Retina (tissue), 1 donor: Measurements from ENCODE around the gene ACO2.
"Not testable (repeated sequence)": the region's sequence is repeated elsewhere in the genome, so short reads cannot be mapped to it uniquely, and the experiment has no call there.

Experiments used
- DNase-seq: peaks from one replicate; pipeline ENCODE4 v3.0.0-alpha.2; 2016

Gene ACO2

DNA sequence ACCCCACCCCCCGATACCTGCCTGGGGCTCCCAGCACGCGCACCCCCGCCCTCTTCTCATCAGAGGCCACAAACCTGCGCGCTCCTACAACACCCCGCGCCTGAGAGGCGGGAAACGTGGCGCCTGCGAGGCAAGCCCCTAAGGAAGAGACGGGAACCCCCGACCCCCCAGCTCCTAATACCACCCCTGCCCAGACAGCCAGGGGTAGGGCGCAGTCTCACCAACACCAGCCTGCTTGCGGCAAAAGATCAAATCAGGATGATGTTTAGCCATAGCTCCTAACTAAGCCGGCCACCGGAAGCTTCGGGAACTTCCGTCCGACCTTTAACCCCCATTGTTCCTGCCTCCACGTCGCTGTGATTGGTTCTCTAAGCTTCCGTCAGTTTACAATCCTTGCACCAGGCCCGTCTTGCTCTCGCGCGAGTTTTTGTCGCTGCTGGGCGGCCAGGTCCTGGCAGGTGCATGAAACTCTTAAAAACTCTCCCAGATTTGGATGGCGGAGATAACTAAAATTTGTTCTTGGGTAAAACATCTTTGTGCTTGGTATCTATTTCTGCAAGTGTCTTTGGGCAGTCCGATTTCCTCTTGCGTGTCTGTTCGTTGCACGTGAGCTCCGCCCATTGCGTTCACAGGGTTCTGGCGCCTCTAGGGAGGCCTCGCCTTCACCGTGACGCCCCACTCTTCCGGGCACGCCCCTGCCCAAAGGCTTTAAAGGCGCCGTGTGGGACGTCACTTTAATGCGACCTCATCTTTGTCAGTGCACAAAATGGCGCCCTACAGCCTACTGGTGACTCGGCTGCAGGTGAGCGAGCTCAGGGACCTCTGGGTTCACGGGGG is at the start of gene ACO2, which contains the start of gene PHF5A:
ACO2 (plus strand) TSS at position 737 of the 837 bp plus-strand sequence; CDS start at position 767, 30 bp downstream.
PHF5A (minus strand) TSS at position 312 of the 837 bp plus-strand sequence; CDS start at position 273, 39 bp downstream.
- peak; percentile 100 for DNase-seq

DNA sequence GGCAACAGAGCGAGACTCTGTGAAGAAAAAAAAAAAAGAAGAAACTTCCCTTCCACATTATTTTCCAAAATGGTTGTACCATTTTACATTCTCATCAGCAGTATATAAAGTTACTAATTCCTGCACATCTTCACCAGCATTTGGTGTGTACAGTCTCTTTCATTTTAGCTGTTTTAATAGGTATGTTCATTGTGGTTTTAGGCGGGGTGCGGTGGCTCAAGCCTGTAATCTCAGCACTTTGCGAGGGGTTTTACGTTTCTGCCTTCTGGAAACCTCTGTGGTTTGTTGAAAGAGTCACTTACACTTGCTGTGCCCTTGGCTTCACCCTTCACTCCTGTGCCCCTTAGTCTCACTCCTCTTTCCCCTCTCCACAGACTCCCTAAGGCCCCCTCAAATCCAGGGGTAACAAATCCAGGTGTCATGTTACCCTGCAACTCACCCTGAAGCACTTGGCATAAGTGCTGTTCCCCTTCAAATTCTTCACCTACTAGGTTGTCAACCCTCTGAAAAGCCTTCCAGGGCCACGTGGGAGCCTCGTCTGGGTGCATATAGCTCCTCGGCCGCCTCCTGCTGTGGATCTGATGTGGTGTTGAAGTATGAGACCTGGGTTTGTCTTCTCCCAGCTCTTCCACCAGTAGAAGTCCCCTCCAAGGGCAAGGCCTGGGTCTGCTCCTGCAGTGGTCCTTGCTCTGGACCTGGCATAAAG is 43.1 kb upstream of the ACO2 start:
- DNase-seq: no peak

DNA sequence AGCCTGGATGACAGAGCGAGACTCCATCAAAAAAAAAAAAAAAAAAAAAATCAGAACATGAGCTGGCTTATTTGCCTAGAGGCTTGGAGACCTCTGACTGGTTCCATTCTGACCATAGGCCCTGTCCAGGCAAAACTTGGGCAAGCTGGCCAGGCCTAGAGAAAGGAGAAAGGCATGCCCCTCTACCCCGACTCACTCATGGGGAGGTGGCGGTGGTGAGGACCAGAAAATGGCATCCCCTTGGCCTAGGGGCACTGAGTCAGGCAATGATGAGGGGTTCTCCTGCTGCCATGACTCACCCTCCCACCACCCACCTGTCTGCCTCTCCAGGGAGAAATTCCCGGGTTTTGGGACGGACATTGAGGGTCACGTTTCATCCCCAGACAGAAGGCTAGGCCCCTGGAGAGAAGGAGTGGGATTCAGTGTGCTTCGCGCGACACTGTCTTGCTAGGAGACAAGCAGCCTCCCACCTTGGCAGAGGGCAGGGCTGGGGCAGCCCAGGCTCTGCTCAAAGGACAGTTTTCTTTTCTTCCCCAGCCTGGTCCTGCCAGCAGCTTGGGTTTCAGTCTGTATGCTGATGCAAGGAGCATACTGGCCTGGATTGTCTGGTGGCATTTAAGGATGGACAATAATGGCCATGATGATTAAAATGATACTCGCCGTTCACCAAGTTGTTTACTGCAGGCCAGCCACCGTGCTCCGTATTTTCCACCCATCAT is 39.5 kb upstream of the ACO2 start:
- DNase-seq: no peak

DNA sequence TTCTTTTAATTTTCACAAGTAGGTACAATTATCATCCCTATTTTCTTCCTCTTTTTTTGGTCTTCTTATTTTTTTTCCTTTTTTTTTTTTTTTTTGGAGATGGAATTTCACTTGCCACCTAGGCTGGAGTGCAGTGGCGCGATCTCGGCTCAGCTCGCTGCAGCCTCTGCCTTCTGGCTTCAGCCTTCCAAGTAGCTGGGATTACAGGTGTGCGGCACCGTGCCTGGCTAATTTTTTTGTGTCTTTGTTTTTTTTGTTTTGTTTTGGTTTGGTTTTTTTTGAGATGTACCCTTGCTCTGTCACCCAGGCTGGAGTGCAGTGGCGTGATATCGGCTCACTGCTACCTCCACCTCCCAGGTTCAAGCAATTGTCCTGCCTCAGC is 39.0 kb upstream of the ACO2 start:
- DNase-seq: no peak

DNA sequence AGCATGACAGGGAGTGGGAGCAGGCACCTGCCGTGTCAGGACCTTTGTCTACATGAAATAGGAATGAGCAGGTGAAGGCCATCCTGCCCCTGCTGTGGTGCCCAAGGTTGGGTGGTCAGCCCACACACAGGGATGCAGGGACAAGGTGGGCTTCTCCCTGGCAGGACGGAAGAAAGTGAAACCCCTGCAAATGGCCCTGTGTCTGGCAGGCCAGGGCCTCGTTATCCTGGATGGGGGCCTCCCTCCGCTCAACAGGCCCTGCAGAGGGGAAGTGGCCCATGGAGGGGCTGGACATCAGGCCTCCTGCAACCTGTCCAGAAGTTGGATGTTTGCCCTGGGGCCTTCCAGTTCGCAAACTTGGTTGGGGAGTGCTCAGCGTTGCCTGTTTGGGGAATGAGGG is 37.3 kb upstream of the ACO2 start:
- DNase-seq: no peak

DNA sequence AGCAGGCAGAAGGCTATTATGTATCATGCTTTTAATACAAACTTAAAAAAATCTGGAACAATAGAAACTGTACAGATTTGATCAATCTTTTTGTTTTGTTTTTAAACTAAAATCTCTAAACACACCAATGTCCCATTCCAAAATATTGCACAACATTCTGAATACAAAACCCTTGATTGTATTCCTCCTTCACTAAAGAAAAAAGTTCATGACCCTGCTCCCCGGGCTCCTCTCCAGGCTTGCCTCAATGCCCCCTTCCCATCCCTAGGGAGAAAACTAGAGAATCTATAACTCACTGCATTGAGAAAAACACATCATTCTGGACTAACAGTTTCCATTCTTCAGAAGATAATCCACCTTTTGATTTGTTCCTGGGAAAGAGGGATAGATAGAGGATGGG is 35.4 kb upstream of the ACO2 start:
- DNase-seq: not testable (repeated sequence)

DNA sequence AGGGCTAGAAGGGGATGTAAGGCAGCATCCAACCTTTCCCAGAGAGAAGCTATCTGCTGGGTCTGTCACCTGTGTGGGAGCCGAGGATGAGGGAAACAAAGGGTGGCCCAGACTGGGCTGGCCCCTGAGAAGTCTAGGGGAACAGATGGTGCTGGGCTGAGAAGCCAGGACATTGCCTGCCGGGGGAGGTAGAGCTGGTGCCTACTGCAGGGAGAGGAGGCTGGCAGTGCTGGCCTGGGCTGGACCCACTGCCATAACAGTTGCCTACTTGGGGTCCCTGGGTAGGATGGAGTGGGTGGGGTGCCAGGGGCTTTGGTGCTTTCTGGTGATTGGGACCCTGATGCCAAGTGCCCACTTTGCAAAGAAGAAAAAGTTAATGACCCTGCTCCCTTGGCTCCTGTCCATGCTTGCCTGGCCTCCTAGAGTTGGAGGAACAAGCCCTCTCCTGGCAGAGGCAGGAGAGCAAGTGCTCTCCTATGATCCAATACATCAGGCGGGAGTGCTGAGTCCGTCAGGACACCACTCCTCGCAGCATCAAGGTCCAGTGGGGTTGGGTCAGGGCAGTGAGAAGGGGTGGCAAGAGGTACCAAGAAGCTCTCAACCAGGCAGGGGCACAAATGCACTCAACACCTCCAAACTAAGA is 34.4 kb upstream of the ACO2 start:
- DNase-seq: not testable (repeated sequence)

DNA sequence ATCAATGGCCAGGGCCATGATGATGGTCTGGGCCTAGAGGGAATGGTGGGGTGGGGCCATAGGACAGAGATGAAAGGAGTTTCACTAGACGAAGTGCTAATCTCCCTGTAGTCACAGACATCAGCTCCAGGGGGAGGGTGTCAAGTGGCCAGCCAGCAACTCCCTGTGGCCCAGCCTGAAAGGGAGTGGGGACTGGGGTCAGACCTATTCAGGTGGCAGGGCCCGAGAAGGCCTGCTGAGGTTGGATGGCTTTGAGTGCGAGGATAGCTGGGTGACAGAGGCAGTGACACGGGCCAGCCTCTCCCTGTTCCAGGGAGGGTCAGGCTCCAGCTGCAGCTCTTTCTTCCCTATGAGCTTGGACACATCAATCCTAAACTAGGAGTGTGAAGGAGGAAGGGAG is 33.4 kb upstream of the ACO2 start:
- DNase-seq: no peak

DNA sequence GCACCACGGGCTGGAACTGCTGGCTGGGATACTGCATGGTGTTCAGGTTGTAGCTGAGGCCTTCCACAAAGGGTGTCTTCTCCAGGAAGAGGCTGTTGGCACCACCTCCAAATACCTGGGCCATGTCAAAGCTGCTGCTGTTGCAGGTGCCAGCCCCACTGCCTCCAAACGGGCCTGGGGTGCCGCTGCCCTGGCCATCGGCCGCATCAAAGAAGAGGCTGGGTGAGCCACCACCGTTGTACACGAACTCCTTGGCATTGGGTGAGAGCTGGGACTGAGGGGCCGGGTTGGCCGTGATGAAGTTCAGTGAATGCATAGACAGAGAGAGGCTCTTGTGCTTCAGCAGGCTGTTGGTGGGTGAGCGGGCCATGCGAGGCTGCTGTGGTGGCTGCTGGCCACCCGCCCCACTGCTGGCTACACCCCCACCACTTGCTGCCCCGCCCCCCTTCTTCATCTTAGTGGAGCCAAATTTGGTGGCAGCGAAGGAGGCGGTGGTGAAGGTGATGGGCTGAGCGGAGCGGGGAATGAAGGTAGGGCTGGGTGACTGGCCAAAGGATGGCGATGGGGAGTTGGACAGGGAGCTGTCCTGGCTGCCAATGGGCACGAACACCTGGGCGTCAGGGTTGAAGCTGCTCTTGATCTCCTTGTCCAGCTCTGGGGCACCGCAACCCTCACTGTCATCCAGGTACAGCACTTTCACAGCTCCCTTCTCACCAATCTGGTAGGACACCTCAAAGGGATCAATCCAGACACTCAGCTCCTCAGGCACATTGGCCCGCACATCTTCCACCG is 32.4 kb upstream of the ACO2 start:
- no peak for DNase-seq

DNA sequence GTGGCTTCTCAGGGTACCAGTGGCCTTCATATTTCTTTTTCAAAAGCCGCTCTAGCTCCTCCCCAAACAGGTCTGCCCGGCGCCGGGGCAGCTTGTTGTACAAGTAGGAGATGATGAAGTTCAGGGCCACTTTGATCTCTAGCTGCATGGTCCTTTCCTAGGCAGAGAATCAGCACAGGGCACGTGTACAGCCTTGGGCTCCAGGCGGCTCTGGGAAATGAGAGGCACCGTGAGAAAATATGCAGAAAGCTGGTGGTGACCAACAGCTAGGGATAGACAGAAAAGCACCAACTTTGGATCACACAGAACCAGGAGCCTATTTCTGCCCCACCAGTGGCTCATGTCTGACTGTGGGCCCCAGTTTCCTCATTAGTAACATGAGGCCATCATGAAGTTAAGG is 31.7 kb upstream of the ACO2 start:
- DNase-seq: no peak

DNA sequence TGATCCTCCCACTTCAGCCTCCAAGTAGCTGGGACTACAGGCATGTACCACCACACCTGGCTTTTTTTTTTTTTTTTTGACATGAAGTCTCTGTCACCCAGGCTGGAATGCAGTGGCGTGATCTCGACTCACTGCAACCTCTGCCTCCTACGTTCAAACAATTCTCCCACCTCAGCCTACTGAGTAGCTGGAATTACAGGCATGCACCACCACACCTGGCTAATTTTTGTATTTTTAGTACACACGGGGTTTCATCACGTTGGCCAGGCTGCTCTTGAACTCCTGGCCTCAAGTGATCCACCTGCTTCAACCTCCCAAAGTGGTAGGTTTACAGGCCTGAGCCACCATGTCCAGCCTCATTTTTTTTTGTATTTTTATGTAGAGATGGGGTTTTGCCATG is 28.4 kb upstream of the ACO2 start:
- DNase-seq: not testable (repeated sequence)

DNA sequence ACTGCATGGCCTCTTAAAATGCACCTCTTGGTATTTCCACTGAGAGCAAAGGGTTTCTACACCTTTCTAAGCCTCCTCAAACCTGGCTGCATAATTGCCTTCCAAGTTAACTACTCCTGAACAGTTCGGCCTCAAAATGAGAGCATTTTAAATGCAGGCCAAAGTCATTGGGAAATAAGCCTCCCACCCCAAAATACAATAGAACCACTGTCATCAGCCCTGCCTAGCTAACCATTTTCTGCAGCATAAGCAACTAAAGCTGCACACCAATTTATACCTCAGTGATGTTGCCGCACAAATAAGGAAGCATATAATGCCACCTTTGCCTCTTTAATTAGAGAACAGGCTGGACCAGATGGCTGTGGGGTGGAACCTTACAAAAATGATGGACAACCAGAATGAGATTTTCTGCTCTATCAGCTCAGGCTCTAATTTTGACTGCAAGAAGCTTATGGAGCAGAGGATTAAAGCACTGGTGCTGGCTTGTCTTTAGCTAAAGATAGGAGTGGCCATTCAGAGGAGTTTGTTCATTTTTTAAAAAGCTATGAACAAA is 26.6 kb upstream of the ACO2 start:
- DNase-seq: no peak

DNA sequence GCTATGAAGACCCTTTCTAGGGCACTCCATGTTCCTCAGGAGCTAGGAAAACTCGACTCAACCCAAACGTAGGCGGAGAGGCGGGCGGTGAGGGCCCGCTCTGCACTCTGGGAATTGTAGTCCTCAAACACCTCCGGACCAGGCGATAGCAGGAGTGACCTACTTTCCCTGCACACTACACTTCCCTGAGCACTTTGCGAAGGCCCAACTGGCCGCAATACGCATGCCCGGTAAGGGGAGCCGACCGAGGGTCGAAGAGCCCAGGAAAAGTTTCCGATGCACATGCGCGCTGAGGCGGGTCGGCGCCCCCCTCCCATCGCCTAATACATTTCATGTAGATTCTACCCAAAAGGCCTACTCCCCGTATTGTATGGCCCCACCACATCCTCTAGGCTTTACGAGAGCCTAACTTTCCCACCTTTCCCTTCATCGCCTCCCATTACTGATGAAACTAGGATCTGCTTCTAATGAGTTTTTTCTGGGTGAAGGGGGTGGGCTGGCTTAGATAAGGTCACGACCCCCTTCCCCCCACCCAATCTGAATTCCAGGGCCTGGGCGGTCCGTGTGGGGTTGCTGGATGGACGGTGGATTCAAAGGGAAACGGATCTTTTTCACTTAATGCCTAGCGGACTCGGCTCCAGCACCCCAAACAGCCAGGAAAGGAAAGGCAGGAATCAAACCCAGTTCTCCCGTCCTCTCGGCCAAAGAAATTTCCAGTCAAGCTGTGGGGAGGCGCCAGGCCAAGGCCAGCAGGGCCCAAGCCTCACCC is 24.4 kb upstream of the ACO2 start:
- peak; percentile 95 for DNase-seq

DNA sequence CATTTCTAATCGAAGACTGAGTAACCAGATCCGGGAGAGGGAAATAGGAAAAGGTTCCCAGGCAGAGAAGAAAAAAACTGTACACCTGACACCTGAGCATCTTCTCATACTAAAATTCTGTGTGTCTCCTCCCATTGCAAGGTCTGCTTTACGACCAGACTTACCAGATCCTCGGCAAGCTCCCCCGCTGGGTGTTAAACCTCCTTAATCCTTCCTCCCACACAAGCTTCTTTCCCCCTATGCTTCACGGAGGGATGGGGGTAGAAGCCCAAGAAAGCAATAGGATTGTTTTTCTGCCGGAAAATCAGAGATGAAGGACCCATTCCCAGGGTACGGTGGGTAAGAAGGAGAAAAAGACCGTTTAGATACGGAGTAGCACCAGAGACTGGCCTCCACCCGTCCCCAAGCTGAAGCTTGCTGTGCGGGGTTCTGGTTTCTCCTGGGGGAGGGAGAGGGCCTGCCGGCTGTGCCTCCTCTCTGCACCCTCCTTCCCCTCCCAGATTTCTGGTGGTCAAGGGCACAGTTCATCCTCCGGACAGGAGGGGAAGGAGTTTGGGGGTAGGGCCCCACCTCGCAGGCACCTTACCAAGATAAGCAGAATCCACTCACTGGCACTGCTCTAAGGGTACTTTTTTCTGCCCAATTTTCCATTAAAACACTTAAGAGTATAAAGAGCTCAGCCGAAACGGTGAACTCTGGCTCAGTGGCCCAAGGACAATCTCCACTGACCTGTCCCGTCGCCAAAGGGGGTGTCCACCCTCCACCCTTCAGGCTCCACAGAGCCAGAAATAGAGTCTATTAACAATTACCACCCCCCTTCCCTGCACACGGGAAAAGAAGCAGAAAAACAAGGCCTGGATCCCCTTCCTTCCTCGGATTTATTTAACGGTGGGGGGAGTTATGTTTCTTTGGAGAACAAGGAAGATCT is 23.5 kb upstream of the ACO2 start:
- peak; percentile 61 for DNase-seq

DNA sequence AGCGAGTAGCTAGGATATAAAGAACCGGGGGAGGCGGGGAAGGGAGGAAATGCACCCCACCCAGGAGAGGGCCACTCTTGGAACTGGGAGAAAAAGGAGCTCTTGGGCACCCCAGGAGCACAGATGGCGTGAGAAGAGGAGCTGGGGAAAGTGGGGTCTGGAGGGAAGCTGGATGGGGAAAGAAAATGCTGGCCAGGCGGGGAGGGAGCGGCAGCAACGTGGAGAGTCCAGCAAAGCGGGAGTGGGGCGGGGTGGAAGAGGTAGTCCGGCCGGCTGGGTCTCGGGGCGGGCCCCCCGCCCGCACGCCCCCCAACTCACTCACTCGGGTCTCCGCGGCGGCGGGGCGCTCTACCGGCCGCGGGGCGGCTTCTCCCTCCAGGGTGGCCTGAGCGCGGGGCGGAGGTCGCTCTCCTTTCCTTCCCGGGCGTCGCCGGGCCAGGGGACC is 22.8 kb upstream of the ACO2 start:
- peak; percentile 56 for DNase-seq

DNA sequence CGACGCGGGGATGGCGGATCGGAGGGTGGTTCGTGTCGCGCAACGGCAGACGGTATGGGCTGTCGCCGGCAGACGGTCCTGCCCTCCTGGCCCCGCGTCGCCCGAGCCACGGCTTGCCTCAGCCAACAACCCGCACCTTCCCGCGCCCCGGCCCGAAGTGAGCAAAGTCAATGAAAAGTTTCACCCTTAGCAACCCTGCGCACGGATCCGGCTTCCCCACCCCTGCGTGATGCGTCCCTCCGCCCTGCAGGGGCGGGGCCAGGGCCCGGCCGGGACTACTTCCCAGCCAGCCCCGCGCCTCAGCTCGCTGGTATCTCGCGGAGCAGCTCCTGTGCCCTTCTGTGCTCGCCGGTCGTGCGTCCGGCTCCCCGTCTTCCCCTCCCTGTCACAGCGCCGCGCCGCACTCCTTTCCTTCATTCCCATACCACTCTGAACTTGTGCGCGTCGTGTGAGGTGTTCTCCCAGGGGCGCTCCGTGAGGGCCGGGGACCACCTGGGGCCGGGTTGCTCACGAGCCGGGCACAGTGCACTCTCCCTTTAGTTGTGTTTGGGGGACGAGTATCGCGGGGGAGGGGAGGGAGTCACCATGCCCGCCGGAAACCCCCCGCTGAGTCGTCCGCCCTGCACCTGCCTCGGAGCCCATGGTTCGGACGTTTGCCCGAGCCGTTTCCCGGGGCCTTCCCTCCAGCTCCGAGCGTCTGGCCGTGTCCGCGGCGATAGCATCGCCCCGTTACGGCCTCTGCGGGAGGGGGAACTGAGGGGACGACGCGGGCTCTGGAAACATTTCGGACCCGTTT is 22.1 kb upstream of the ACO2 start, which contains the start of gene TOB2:
TOB2 (minus strand) TSS at position 163 of the 796 bp plus-strand sequence. CDS start 9,456 bp downstream, outside the sequence.
- peak; percentile 97 for DNase-seq

DNA sequence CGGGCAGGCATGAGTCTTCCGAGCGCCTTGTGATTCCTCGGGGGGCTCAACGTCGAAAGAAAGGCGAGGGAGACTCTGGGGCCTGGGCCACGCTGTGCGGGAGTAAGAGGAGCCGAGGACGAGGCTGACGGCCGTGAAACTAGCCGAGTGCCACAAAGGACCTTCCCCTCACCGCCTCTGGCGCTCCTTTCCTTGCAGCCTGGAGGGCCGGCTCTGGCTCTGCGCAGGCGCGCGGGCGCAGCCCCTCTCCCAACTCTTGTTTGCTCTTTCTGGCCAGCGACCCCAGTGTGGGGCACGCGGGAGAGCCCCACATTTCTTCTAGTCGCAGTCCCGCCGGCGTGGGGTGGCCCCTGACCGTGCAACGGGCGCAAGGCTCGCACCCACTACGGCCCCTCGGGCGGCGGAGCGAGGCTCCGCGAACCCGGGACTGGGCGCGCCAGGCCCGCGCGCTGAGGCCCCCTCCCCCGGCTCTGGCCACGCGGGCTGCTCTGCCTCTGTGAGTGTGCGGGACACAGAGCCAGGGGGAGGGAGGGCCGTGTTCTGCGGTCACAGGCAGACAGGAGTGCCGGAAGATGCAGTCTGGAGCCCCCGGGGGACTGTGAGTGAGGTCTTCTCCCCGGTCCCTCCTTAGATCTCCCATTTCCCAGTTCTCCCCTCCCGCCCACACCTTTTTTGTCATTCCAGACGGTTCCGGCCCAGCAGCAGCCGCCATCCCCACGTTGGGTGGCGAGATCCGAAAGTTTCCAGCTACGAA is 21.3 kb upstream of the ACO2 start:
- DNase-seq: peak; percentile 92
